GM12864 (cell line): Measurements from ENCODE around the gene VPS72.
"Not testable (repeated sequence)": the region's sequence is repeated elsewhere in the genome, so short reads cannot be mapped to it uniquely, and the experiment has no call there.

ENCODE experiments used
- DNase-seq: peaks from one replicate; pipeline ENCODE4 v3.0.0-alpha.2; 2011; ENCODE audit warnings: low read depth
- H3K4me3 ChIP-seq: 2 replicates; pipeline ENCODE4 v1.5.1; 2011; ENCODE audit warnings: mild to moderate bottlenecking, low read depth, low read length, control low read depth
- CTCF ChIP-seq: IDR thresholded peaks from 2 replicates; pipeline ENCODE4 v1.5.1; 2011; ENCODE audit warnings: low read depth, mild to moderate bottlenecking, moderate library complexity, low read length, control low read depth, inconsistent platforms; ENCODE audit errors: missing control alignments

VPS72 gene

GRCh38 chr1:151213560-151213959, 23.6 kb upstream of the VPS72 start:
- no peak for TF ChIP-seq CTCF
- H3K4me3 ChIP-seq = no peak overlapping the region
- DNase-seq = no peak

GRCh38 chr1:151211972-151212705, 22.1 kb upstream of the VPS72 start:
- DNase-seq = no peak
- H3K4me3 ChIP-seq = no peak overlapping the region
- no peak for TF ChIP-seq CTCF

- no peak for DNase-seq
- no peak overlapping the region for H3K4me3 ChIP-seq
- no peak for TF ChIP-seq CTCF
Observed at GRCh38 chr1:151210830-151211229, 20.8 kb upstream of the VPS72 start.

GRCh38 chr1:151205381-151205965, 15.5 kb upstream of the VPS72 start:
- H3K4me3 ChIP-seq, DNase-seq: not testable (repeated sequence)

- no peak for DNase-seq
- H3K4me3 ChIP-seq = peak overlapping the region; percentile 87
- TF ChIP-seq CTCF = no peak
Observed at GRCh38 chr1:151199873-151200581, 10.0 kb upstream of the VPS72 start.

GRCh38 chr1:151198254-151199127, 8.5 kb upstream of the VPS72 start, which contains the start of gene PIP5K1A:
TSS of gene PIP5K1A (plus strand) at chr1:151198552. CDS start at chr1:151198997, 445 bp downstream.
- peak; percentile 97 for DNase-seq
- no peak for TF ChIP-seq CTCF
- peak within 1 kb of the TSS; percentile 87 for H3K4me3 ChIP-seq

GRCh38 chr1:151197863-151198253, 7.9 kb upstream of the VPS72 start:
- peak overlapping the region; percentile 87 for H3K4me3 ChIP-seq
- DNase-seq = no peak
- TF ChIP-seq CTCF = no peak
